ENCODE results near the gene PRG2. TPM values are rescaled to one million over a fixed set of nuclear protein-coding genes. Genes with fewer than 3 reads are reported as not detected.

Gene PRG2
- total and polyA plus RNA-seq, 2 of the 13 experiments (the other 11 are each of a cell fraction or from before 2014, with no cell fraction given): not detected

- TF ChIP-seq ZNF142 (CRISPR knock-in tag; IDR thresholded peaks at IDR 0.05): no peak
These were observed 50.3 kb downstream of the PRG2 start (continued) for GRCh38 chr11:57340039-57340615.

- Histone ChIP-seq H3K79me2 (ENCODE audit: insufficient read depth, low read length) (peaks cover 15% of the 10 kb centered on the region), H3K36me3 (replicated peaks in 1 of 2; ENCODE audit: control insufficient read depth in 1 of 2, insufficient read depth in 2 of 2, low read length in 2 of 2) (no peaks in the 10 kb centered on the region; a peak in 1 of 5 replicates), H3K27me3 (ENCODE audit: control insufficient read depth in 1 of 2, insufficient read depth in 2 of 2, low read length in 2 of 2) (peaks cover 0 to 28% of the 10 kb centered on the region in 2 experiments; a peak in 3 of 5 replicates), H3K4me1 (ENCODE audit: insufficient read depth, low read length) (peaks cover 47% of the 10 kb centered on the region), H3K4me2 (ENCODE audit: low read depth, low read length) (no peak overlapping the region), H4K20me1 (ENCODE audit: insufficient read depth, low read length) (no peaks in the 10 kb centered on the region), H3K27ac (ENCODE audit: extremely low read length, insufficient read depth, low read length) (no peak overlapping the region), H3K4me3 (replicated peaks in 1 of 3; ENCODE audit: insufficient read depth in 1 of 3, low read depth in 2 of 3, low read length in 3 of 3) (no peak overlapping the region), H3K9ac (ENCODE audit: insufficient read depth, low read depth, low read length) (no peak overlapping the region), H2AFZ (ENCODE audit: low read length) (no peak overlapping the region), H3K9me3 (ENCODE audit: low read length) (no peaks in the 10 kb centered on the region)
- no peak for FAIRE-seq
- no peak for DNase-seq (ENCODE audit: low spot score)
- in situ Hi-C loops (cut with HindIII; ENCODE audit: extremely low pct_ligation_motif_present, low pct_unique_long_range_greater_than_20kb) (no loop called here), intact Hi-C loops (cut with micrococcal nuclease; ENCODE audit: unreplicated experiment) (loop anchor here (5.0 kb wide), 1 partner anchor 47 kb away; no protein-coding TSS in a partner anchor)
- ATAC-seq: no peak
- ChIA-PET CTCF (ENCODE audit: low intra/inter-chr PET ratio, low total read pairs) (no interaction called here), POLR2A (interaction anchor here (1.7 kb wide), 1 partner anchor 14 kb away, joined by 5 read pairs; the partner anchor contains the start of gene TNKS1BP1)
- BruUV-seq (replicated peaks): no TSS peak
- WGBS (ENCODE audit: low lambda C conversion rate): 37% methylated on average over 5 of the region's 5 CpGs
- TF ChIP-seq SIN3B (IDR thresholded peaks at IDR 0.05; ENCODE audit: low read length): no peak
- no peak for TF ChIP-seq CEBPZ (IDR thresholded peaks at IDR 0.05; ENCODE audit: low read length)
- no peak for TF ChIP-seq BCL6 (CRISPR knock-in tag; IDR thresholded peaks at IDR 0.05)
- no peak for TF ChIP-seq ZFP36L1 (CRISPR knock-in tag; IDR thresholded peaks at IDR 0.05)
- TF ChIP-seq HDAC6 (IDR thresholded peaks at IDR 0.05; ENCODE audit: low read depth, low read length): no peak
- no peak for TF ChIP-seq KDM6A (CRISPR knock-in tag; IDR thresholded peaks at IDR 0.05; ENCODE audit: low read depth)
- no peak for TF ChIP-seq ZNF780A (CRISPR knock-in tag; IDR thresholded peaks at IDR 0.05)
- TF ChIP-seq ZNF280D (CRISPR knock-in tag; IDR thresholded peaks at IDR 0.05): no peak
- no peak for TF ChIP-seq RXRB (CRISPR knock-in tag; IDR thresholded peaks at IDR 0.05; ENCODE audit: borderline replicate concordance)
These were observed 51.1 kb downstream of the PRG2 start for GRCh38 chr11:57339328-57339727.
